ENCODE data around the gene ZNF780B.

- TF ChIP-seq POLR2A (IDR thresholded peaks at IDR 0.05) (no peak), CTCF (IDR thresholded peaks at IDR 0.05) (no peak), EP300 (IDR thresholded peaks at IDR 0.05) (no peak)
Observed at GRCh38 chr19:40057166-40057565, 1.1 kb upstream of the ZNF780B start.
